Activated gamma-delta T cell treated with anti-CD3 and anti-CD28 coated beads, Interleukin-2, amount 50 U/mL, for 16 hours (primary cell): Measurements from ENCODE around the gene APBB1.
"Not testable (repeated sequence)": the region's sequence is repeated elsewhere in the genome, so short reads cannot be mapped to it uniquely, and the experiment has no call there.

Experiments
- DNase-seq: peaks from one replicate; pipeline ENCODE4 v3.0.0-alpha.2; 2020; ENCODE audit warnings: low read depth

Gene APBB1

GRCh38 chr11:6417907-6418556 lies 862 bp downstream of the APBB1 start:
- no peak for DNase-seq

- DNase-seq, result no peak
Measured at GRCh38 chr11:6415797-6416196, 3.1 kb downstream of the APBB1 start.

DNA sequence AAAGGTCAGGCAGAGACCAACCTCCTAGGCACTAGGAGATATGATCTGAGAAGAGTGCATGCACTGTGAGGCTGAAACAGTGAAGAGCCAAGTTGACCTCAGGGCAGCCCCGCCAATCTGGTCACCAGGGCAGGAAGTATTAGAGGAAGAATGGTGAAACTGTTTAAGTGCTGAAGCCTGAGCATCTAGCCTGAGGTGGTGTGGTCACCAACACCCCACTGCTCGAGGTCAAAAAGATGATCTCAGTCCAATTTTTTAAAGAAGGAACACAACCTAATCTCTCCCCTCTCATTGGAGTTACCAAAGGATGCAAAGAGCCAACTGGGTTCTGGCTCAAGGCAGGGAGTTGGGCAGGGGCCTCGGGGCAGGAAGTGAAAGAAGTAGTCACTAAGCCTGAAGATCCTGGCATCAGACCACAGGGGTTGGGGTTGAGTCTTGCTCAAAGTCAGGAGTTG lies 4.0 kb downstream of the APBB1 start:
- DNase-seq, result no peak

DNA sequence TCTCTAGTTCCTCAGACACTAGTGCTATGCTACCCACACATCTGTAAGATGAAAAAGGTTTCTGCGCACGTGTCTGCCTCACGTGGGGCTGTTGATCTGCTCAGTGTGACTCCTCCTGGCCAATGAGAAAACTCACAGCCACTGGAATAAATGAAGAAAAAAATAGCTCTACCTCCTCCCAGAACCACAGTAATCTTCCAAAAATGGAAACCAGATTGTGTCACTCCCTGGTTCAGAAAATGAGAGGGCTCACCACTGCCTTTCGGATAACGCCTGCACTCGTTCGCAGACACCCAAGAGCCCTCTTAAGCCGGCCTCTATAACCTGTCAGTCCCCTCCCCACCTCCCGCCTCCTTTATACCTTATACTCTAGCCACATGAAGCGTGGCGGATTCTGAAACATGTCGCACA lies 5.1 kb downstream of the APBB1 start:
- DNase-seq, result no peak

DNA sequence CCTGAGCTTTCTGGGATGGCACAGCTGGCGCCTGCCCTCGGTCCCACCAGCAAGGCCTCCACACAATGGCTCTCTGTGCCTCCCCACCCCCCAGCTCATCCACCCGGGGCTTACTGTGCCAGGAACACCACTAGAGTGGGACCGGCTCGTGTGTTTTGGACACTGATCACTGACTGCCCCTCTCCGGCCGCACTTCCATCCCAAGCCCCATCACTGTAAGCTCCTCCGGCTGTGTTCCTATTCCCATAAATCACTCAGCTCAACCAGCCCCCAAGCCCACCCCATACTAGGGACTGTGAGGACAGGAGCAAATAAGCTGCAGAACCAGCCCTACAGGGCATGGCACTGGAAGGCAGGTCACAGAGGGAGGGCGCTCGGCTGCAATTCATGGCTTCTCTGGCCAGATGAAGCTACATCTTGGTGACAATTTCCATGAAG lies 7.3 kb downstream of the APBB1 start:
- no peak for DNase-seq

DNA sequence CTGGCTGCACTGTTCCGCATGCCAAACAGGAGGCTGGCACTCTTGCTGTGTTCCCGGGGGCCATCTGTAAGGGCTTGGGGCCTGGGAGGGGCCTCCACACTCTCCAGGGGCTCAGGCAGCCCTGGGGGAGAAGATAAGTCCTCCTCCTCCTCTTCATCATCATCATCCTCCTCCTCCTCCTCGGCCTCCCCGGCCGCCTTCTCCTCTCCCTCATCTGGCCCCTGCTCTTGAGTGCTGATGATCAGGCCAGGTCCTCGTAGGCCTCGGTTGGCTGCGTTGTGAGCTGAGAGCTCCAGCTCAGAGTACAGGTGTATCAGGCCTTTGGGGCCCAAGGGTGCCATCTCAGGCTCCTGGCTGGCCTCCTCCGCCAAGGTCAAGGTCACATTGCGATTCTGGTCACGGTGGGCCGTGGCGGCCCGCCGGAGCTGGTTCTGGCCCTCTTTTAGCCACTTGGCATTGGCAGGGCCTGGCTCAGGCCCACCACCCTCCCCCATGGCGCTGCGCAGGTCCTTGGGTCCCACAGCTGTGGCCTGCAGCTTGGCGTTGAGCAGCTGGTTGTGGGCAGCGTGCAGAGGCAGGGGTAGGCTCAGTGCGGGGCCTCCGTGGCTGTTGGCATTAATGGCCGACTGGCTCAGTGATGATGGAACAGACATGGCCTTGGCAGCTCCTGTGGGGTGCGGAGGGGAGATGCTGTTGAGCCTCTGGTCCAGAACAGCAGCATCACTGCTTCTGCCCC lies 8.0 kb downstream of the APBB1 start:
- DNase-seq, result no peak

- DNase-seq, result no peak
Measured at GRCh38 chr11:6406370-6406769, 12.5 kb downstream of the APBB1 start.

DNA sequence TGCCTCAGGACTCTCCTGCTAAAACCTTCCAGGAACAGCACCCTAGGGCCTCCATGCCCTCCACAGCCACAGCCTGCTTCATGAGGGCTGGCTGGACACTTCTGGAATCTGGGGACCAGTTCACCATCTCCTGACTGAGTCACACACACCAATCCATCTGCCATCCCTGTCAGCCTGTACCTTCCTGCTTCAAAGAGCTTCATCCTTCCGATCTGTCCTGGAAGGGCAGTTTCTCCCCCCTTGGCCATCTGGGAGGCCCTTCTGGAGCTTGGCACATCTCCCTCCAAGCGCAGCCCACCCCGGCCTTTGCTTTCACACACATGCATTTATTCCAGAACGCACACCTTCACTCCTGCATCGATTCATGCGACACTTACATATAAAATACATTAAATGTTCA lies 13.0 kb downstream of the APBB1 start:
- no peak for DNase-seq

GRCh38 chr11:6405052-6405667 lies 13.7 kb downstream of the APBB1 start:
- DNase-seq, result no peak

- DNase-seq, result no peak
Measured at GRCh38 chr11:6404342-6405051, 14.4 kb downstream of the APBB1 start.

- no peak for DNase-seq
Measured at GRCh38 chr11:6403539-6403938, 15.4 kb downstream of the APBB1 start.

DNA sequence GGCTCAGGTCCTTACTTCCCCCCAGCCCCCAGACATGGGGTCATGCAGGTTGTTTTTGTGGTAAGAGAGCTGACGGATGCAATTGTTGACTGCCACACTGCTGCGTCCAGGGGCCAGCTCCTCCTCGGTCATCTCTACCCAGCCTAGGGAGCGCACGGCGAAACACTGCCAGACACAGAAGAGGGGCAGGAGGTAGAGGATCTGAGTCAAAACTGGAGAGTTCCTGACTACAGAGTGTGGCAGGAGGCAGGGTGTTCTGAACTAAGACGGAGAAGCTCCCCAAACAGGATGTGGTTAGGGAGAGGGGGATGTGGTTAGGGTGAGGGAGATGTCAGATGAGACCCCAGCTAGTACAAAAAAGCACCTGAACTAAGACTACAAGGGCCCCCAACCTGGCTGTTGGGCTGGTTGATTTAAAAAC lies 16.3 kb downstream of the APBB1 start:
- DNase-seq, result peak; percentile 61

GRCh38 chr11:6402061-6402470 lies 16.8 kb downstream of the APBB1 start:
- no peak for DNase-seq

DNA sequence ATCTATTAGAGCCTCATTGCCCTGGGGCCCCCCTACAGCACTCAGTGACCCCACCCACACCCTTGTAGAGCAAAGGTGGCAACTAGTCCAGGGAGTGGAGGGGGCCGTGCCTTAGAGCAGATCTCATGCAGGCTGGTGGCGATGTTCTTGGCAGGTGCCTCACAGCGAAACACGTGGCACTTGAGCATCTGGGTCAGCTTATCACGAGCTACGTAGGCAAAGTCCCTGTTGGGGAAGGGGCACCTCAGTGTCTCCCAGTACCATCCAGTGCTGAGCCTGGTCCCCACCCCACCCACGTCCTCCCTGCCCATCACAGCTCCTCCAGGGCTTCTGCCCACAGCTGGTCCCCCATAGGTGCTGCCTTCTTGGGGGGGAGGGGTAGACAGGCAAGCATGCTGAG lies 17.4 kb downstream of the APBB1 start:
- DNase-seq, result no peak

DNA sequence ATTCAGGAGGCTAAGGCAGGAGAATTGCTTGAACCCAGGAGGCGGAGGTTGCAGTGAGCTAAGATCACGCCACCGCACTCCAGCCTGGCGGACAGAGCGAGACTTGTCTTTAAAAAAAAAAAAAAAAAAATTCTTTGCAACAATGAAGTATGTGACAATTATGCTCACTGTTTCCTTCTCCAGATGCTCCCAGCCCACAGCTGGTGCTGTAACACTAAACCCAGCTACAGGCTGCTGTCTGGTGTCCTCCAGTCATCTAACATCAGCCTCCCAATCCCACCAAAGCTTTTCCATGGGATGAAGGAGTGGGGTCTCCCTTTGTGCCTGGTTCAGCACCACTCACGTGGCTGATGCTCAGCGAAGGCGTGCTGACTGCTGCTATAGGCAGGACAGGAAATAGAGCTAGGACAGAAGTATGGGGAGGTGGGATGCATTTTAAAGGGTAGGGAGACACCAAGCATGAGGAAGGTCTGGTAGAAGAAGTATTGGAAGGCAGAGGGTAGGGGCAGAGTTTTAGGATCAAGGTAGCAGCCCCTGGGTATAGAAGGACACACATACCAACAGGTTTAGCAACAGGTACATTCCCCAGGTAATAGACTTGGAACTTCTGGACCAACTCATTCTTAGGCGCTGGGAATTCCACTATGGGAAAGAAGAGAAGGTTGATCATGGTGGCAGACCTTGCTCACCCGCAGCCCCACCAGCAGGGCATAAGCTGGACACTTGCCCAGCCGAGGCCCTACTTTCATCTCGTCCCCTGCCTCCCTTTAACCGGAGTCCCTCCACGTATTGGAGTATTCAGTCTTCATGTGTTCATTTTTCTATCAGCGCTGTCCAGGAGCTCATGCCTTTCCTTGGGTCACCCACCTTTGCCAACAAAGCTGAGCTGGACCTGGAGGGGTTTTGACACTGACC lies 18.2 kb downstream of the APBB1 start:
- DNase-seq, result no peak

DNA sequence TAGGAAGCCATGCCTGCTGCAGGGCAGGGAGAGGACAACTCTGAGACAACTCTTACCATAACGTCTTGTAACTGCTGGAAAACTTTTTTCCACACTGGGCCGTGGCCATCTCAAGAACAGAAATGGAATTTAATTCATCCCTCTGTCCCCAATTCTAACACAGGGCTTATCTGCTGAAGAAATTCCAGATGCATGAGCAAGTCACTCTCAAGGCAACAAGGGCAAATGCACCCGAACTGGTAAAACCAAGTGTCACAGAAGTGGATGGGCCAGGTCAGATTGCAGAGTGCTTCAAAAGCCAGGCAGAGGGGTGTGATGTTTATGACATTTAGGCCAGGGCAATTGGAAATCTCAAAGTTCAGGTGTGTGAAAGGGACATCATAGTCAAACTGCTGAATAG lies 21.3 kb downstream of the APBB1 start:
- no peak for DNase-seq

DNA sequence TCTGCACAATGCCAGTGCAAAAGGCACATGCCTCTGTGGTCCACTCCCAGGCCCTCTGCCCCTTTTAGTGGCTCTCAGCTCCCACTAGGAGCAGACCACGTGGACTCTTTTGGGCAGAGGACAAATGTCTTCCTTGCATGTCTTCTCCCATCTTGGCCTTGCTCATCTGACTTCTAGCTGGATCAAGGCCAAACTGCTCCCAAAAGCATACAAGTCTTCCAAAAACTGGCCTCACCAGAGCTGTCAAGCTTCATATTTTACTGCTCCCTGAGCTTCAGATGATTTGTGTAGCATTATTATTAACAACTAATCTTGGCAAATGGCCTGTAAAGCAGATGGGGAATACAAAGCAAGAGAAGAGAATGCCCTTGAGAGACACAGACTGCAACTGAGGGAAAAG lies 21.7 kb downstream of the APBB1 start:
- DNase-seq, result no peak

- no peak for DNase-seq
Measured at GRCh38 chr11:6395470-6396060, 23.3 kb downstream of the APBB1 start.

DNA sequence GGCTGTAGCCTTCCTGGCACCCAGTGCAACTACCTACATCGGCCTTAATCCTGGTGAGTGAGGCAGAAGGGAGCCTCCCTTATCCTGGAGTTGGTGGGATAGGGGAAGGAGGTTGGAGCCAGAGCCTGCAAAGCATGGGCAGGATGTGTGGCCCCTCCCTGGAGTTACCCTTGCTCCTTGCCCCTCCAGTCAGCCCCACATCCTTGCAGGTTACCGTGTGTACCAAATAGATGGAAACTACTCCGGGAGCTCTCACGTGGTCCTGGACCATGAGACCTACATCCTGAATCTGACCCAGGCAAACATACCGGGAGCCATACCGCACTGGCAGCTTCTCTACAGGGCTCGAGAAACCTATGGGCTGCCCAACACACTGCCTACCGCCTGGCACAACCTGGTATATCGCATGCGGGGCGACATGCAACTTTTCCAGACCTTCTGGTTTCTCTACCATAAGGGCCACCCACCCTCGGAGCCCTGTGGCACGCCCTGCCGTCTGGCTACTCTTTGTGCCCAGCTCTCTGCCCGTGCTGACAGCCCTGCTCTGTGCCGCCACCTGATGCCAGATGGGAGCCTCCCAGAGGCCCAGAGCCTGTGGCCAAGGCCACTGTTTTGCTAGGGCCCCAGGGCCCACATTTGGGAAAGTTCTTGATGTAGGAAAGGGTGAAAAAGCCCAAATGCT lies 24.8 kb downstream of the APBB1 start:
- no peak for DNase-seq

DNA sequence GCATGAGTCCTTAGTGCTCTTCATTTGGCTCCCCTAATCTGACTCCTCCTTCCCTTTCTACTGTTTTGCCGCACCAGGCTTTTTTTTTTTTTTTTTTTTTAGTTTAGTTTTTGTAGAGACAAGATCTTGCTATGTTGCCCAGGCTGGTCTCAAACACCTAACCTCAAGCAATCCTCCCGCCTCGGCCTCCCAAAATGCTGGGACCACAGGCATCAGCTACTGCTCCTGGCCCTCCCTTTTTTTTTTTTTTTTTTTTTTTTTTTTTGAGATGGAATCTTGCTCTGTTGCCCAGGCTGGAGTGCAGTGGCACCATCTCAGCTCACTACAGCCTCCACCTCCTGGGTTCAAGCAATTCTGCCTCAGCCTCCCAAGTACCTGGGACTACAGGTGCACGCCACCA lies 26.6 kb downstream of the APBB1 start:
- not testable (repeated sequence) for DNase-seq
